T47D (cell line): Measurements from ENCODE around the gene TMEM41A.

Experiments used
- DNase-seq, 2 experiments: peaks; one replicate each; pipeline versions ENCODE4 v3.0.0 to v3.0.0-alpha.2; 2011 to 2012; ENCODE audit warnings: low read depth in 1 of 2, low spot score in 1 of 2
- JUND ChIP-seq: IDR thresholded peaks from 2 replicates; pipeline ENCODE4 v1.6.1; 2012; ENCODE audit warnings: low read depth
- in situ Hi-C: cut with HindIII; loops from 2 replicates; pipeline ENCODE4 v1.10.0; 2016; ENCODE audit warnings: low sequenced_read_pairs, low pct_unique_long_range_greater_than_20kb

TMEM41A gene

GRCh38 chr3:185439745-185440466, 58.9 kb downstream of the TMEM41A start:
- no peak for TF ChIP-seq JUND
- in situ Hi-C loops: no loop called here
- no peak for DNase-seq
